GM19238 (cell line): ENCODE results near the gene SEC22A.

ENCODE experiments used
- DNase-seq: peaks from one replicate; pipeline ENCODE4 v3.0.0; 2011; ENCODE audit warnings: low spot score; ENCODE audit not compliant: insufficient read length

SEC22A gene

DNA sequence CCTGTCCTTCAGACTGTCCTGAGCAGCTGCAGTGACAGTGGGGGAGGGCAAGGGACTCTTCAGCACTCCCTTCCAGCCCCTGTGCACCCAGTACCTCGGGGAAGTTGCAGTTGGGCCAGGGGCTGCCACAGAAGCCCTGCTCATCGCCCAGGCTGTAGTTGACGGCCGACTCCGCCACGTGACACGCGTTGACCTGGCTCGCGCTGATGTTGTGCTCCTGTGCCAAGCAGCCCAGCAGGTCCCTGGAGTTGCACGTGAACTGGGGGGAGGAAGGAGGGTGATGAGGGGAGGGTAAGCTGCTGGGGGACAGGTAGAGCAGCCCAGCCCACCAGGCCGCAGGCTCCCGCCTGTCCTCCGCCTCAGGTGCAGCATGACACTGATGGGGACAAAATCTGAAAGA is 101.2 kb downstream of the SEC22A start:
- DNase-seq: no peak

DNA sequence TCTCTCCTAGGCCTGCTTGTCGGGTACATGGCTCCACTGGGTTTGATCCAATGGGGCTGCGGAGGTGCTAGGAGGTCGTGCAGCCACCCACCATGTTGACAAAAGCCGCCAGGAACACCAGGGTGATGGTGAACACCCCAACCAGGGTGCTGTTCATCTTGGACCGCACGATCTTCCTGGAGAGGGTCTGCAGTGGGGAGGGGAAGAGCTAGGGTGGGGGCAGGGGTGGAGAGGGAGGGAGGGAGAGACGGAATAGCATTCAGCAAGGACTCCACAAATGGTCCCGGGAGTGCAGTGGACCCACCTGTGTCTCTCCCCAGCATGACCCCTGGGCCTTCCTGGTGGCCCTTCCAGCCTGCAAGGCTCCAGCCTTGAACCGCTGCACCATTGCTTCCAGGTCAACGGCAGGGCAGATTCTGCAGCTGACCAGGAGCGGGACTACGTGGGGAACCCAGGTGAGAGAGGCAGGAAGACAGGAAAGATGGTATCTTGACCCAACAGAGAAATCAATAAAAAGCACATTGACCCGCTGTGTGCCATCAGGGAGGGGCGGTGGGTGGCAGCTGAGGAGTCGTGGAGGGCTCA is 102.3 kb downstream of the SEC22A start:
- no peak for DNase-seq

DNA sequence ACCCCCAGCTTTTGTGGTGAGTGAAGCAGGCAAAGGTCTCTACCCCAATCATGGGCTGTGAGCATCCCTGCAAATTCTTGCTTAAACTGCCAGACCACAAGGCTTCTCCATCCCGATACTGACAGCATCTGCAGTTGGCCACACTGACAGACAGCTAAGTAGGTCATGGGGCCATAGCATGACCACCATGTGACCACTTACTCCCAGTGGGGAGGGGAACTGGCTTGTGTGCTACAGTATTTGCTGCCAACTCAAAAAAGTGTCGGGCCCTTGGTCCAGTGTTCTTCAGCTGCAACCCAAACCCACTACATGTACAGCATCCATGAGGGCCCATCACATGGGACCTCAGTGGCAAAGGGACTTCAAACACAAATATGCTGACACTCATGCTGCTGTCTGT is 103.4 kb downstream of the SEC22A start:
- no peak for DNase-seq

DNA sequence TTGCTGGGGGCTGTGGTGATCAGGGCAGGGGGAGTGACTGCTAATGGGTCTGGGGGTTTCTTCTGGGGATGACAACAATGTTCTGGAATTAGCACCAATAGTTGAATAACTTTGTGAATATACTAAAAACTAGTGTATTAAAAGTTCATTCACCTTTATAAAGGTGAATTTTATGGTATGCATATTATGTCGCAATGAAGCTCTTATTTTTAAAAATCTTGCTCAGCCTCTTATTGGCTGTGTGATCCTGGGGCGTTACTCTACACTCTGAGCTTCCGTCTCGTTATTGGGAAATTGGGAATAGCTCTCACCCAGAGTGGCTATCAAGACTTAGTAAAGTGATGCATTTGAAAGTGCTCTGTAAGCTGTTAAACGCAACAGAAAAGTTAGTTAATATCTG is 105.3 kb downstream of the SEC22A start:
- DNase-seq: no peak

DNA sequence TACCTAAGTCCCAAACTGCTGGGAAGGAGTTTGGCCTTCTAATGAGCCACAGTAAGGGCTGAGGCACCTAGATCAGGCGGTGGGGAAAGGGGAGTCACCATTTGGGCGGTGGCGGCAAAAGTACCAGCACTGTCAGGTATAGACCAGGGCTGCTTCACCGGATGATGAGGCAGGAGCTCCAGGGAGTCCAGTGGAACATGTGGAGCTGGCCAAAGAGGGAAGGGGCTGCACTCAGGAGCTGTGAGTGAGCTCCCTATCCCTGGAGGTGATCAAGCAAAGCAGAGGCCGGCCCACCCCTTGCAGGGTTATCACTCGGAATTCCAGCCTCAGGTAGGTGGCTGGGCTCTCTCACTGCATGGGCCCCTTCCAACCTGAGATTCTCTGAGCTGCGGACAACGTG is 108.4 kb downstream of the SEC22A start:
- DNase-seq: no peak

DNA sequence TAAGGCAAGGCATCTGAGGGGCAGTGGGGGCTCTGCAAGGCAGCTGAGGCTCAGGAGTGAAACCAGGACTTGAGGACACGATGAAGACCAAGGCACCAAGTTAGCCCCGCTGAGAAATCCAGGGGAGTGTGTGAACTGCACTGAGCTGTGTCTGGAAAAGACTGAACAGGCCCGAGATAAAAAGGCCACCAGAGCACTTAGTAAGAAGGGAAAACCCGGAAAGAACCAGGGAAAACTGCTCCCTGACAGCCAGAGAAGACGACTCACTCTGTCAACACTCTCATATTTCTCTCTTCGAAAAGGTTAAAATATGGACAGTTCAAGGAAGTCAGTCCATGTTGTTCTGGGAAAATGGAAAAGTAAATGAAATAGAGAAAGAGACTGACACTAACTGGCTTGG is 109.0 kb downstream of the SEC22A start:
- DNase-seq: no peak

DNA sequence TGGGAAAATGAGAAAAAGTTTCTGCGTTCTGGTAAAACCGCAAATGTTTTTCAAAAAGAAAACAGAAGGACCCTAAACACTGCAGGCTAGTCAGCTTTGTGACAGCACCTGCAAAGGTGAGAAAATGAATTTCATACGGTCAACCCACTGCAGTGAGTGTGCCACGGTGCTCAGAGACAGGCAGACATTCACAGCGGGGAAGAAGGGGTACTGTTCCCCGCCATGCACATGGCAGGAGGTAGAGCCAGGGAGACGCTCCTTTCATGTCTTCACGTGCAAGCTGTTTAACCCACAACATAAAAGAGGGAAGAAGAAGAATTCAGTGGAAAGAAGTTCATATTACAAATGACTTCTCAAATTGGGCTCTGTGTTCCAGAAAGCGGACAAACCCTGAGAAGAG is 109.5 kb downstream of the SEC22A start:
- DNase-seq: no peak

DNA sequence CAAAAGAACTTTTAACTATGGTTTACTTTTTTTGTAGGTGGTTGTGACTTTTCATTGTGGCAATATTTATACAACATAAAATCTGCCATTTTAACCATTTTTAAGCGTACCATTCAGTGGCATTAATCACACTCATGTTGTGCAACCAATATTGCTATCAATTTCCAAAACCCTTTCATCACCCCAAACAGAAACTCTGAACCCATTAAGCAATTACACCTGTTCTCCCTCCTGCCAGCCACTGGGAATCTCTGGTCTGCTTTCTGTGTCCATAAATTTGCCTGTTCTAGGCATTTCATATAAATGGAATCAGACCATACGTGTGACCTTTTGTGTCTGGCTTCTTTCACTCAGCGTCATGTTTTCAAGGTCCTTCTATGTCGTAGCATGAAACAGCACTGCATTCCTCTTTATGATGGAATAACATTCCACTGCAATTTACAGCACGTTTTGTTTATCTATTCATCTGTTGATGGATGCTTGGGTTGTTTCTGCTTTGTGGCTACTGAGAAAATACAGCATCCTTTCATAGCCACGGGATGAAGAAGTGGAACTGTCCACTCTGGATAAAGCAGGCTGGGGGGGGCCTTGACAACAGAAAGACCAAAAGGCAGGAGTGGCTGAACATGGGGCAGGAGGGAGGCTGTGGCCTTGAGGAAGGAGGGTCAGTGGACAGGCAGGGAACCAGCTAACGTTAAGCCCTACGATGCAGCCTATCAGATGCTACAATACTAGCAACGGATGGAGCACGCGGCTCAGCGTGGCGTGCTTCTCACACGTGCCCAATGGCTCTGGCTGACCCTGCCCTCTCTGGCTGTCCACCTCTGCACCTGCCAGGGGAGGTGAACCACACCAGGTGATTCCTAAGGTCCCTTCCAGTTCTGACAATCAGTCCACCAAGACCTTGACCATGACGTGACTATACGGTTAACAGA is 110.9 kb downstream of the SEC22A start:
- DNase-seq: no peak

DNA sequence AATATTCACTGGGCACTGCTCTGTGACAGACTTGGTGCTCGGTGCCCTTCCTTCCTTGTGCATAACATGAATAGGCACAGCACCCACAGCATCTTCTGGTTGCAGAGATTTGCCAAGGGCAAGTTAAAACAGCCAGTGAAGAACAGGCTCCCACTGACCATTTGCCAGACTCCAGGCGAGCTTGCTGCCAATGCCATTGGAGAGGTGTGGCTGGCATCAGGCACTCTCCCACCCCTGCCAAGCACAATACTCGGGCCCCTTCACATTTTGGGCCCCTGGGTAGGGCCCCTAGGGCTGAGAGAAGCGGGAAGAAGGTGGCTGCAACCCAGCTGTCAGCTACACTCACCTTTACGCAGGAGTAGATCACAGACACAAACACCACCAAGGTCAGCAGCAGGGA is 112.1 kb downstream of the SEC22A start:
- no peak for DNase-seq

DNA sequence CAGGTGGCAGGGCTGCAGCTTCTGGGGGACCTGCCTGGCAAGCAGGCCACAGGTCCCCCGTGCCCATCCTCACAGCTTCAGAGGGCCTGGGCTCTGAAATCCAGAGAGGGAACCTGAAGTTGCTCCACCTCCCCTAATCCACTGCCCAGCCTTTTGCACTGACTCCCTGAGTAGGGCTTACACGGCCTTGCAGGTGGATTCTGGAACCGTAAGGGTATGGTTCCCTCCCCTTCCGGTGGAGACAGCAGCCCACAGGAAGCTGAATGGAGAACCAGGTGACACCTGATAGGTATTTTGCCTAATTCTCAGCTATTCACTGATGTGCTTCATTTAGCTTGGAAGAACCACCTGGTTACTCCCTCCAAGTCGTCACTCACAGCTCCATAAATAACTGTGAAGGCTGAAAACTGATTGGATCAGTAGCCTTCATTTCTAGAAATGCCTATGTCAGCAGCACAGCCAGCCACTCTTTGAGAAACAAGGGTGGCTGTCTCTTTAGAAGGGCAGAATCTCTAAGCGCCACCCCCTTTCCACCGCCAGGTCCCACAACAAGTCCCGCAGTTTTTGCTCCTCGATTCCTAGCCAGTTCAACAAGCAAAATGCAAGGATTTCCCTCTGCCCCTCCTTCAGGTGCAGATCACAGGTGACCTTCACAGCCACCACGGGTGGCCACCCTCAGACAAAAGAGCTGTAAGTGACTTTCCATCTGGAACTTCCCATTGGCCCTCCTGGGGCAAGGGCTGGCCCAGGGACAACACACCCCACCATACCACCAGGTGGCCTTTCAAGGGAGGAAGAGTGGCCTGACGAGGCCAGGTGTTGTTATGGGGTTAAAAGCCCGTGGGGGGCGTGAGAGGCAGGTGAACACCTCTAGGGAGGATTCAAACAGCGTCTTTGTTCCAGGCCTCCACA is 112.9 kb downstream of the SEC22A start:
- DNase-seq: no peak

DNA sequence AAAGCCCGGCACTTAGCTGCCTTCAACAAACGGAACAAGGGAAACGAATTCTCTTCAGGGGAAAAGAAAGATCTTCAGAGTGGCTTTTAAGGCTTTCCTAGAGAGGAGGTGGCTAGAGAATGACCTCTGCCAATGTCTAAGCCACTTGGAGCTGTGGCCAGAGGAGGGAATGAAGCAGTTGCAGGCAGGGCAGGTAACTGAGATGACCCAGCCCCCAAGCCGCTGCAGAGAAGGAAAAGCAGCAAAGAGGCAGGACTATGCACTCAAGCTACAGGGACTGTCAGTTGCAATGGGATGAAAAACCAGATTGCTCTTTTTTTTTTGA is 113.5 kb downstream of the SEC22A start:
- no peak for DNase-seq

DNA sequence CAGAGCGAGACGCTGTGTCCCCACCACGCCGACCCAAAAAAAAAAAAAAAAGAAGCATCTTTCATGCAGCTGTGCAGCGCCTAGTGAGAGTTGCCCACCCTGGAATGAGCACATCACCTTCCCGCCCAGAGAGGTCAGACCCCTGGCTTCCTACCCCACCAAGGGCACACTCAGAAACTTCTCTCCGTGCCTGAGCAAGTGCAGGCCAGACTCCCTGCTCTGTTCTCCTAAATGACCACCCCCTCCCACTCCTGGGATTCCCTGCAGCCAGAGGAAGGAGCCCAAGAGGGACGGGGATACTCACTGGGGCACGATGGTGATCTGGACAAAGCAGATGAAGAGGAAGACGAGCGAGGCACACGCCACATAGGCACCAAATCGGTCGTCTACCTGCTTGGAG is 116.0 kb downstream of the SEC22A start:
- DNase-seq: no peak

DNA sequence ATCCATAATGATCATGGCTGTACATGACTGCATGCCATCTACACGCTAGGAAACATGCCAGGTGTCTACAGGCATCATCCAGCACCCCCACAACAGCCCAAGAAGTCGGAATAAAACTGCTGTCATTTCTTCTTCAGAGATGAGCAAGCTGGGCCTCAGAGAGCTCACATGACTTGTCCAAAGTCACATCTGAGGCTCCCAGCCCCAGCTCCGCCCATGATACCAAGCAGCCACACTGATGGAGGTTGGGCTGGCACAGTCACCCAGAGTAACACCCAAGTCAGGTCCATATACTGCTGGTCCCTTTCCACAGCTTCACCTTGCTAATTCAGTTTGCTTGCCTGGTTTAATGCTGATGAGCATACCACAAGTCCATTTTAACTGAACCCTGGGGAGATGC is 116.6 kb downstream of the SEC22A start:
- DNase-seq: no peak

DNA sequence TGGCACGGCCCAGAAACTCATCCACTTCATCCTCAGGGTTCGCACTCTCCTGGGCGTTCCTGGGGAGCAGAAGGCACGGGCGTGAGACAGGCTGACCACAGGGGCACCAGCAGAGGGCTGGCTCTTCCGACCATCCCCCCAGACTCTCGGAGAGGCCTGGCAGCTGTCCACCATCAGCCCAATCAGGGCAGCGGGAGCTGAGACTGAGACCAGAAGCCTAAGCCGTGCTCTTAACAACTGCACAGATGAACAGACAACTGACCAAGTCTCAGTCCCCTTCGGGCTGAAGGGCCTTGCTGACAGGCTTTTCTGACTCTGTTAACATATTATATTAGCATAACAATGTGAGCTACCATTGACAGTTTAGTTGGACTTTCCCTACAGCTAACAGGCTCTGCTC is 118.0 kb downstream of the SEC22A start:
- no peak for DNase-seq

DNA sequence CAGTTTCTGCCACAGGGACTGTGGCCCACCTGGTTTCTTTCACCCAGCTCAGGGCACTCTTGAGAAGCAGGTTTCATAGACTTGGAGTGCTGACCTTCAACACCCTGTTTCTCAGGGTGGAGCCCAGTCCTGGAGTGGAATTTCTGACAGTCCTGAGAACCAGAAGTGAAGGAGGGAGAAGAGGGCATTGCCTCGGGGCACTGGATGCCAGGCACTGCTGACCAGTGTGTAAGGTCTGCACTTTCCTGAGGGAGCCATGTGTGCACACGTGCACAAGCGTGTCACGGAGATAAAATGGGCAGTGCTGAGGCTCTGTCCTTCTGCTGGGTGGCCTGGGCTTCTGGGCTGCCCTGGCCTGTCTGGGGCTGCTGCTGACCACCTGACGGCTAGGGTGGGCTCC is 118.5 kb downstream of the SEC22A start:
- no peak for DNase-seq

DNA sequence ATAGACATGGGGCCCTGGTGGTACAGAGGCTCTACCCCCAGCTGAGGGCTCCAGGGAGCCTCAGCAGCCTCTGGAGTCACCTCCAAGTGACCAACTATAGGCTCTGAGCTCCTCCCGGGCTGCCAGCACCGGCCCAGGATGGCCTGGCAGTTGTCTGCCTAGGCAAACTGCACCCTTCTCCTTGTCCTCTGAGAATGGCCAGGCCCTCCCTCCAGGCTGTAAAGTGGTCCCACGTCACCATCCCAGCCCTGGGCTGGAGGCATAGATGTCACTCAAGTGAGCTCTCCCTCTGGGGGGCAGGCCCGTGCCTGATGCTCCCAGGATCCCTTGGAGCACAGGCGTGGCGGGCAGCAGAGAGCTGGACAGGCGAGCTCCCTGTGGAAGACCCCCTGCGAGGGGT is 120.1 kb downstream of the SEC22A start:
- no peak for DNase-seq

DNA sequence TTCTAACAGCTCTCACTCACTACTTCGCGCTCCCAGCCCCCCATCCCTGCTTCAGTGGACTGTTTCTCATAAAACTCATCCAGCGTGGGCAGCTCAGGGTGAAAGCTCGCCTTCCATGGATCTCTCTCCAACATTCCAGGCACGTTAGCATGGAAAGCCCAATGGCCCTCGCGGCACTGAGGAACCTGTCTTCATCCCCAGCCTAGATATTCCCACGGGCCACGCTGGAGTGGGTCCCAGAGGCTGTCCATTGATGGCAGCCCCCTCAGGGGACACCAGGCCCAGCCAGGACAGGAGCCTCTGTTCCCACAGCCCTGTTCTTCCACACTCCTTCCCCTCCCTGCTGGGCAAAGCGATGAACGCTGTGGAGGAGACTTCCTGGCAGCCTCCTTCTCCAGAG is 121.1 kb downstream of the SEC22A start:
- no peak for DNase-seq
